Adrenal gland (tissue), 5 donors: Measurements from ENCODE around the gene IRS2.

Source experiments
- POLR2A ChIP-seq, 2 donors: fragments of 450-650 bp; IDR thresholded peaks; one replicate each; pipeline ENCODE4 v1.6.1; 2017; ENCODE audit warnings: antibody characterized with exemption in 2 of 2, mild to moderate bottlenecking in 2 of 2, moderate library complexity in 1 of 2
- TF ChIP-seq, protein P1 (sequence below), 6 experiments: fragments of 450-650 bp in 4 of 6; fragments of 200-600 bp in 2 of 6; sonication (generic) in 1 of 6; IDR thresholded peaks; 1 replicate in 5 of 6; 2 replicates in 1 of 6; pipeline versions ENCODE4 v1.5.1 to v1.8.0; 2016 to 2021; ENCODE audit warnings: antibody characterized with exemption in 6 of 6, mild to moderate bottlenecking in 2 of 6, moderate library complexity in 1 of 6
- donor health status: DM: no; HTN: no; CAD: no.

GRCh38 chr13:109809216-109809932 is 23.0 kb upstream of the IRS2 start:
- TF ChIP-seq, protein P1, sequence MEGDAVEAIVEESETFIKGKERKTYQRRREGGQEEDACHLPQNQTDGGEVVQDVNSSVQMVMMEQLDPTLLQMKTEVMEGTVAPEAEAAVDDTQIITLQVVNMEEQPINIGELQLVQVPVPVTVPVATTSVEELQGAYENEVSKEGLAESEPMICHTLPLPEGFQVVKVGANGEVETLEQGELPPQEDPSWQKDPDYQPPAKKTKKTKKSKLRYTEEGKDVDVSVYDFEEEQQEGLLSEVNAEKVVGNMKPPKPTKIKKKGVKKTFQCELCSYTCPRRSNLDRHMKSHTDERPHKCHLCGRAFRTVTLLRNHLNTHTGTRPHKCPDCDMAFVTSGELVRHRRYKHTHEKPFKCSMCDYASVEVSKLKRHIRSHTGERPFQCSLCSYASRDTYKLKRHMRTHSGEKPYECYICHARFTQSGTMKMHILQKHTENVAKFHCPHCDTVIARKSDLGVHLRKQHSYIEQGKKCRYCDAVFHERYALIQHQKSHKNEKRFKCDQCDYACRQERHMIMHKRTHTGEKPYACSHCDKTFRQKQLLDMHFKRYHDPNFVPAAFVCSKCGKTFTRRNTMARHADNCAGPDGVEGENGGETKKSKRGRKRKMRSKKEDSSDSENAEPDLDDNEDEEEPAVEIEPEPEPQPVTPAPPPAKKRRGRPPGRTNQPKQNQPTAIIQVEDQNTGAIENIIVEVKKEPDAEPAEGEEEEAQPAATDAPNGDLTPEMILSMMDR (IDR thresholded peaks at IDR 0.05), result no peak
- no peak for TF ChIP-seq POLR2A (IDR thresholded peaks at IDR 0.05)
